GM10248 (cell line): Measurements from ENCODE around the gene LARGE1.

Experiments
- CTCF ChIA-PET: fragments of 300-600 bp; sonication (Branson Sonifier 250); formaldehyde crosslinking; extraction: SDS; loops from one replicate; lab custom pipeline; 2021; ENCODE audit warnings: antibody characterized with exemption; lab: Yijun Ruan, JAX
- POLR2A ChIA-PET: fragments of 350-650 bp; sonication (Branson Sonifier 250); formaldehyde crosslinking; extraction: SDS; loops from one replicate; lab custom pipeline; 2020; ENCODE audit warnings: antibody characterized with exemption; lab: Yijun Ruan, JAX
- DNase-seq: peaks from one replicate; pipeline ENCODE4 v3.0.0; 2012; ENCODE audit errors: extremely low spot score
- TF ChIP-seq, protein P1 (sequence below): IDR thresholded peaks from 2 replicates; pipeline ENCODE4 v1.5.1; 2012; ENCODE audit warnings: mild to moderate bottlenecking, low read depth; ENCODE audit errors: extremely low read depth, missing control alignments, control extremely low read depth

Gene LARGE1

DNA sequence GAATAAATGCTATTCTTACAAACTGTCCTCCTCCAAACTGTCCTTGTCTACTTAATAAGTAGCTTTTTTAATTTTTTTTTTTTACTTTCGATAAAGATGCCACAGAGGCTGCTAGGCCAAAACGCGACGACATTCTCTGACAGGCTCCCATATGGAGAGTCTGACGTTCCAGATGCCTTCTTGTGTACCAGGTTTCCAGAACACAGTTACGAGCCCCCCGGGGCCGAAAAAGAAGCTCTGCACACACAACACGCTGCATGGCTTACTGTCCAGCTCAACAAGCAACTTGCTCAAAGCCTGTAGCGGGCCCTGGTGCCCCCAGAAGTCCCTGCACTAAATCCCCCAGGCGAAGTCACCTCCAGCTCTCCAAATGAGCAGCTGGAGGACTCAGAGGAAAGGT, 39.3 kb downstream of the LARGE1 start:
- CTCF ChIA-PET, result interaction anchor here (0.7 to 1.6 kb wide), 2 partner anchors 28 to 362 kb away, joined by 3 read pairs; no protein-coding TSS in a partner anchor
- no peak for DNase-seq
- POLR2A ChIA-PET, result no interaction called here
- TF ChIP-seq, protein P1, sequence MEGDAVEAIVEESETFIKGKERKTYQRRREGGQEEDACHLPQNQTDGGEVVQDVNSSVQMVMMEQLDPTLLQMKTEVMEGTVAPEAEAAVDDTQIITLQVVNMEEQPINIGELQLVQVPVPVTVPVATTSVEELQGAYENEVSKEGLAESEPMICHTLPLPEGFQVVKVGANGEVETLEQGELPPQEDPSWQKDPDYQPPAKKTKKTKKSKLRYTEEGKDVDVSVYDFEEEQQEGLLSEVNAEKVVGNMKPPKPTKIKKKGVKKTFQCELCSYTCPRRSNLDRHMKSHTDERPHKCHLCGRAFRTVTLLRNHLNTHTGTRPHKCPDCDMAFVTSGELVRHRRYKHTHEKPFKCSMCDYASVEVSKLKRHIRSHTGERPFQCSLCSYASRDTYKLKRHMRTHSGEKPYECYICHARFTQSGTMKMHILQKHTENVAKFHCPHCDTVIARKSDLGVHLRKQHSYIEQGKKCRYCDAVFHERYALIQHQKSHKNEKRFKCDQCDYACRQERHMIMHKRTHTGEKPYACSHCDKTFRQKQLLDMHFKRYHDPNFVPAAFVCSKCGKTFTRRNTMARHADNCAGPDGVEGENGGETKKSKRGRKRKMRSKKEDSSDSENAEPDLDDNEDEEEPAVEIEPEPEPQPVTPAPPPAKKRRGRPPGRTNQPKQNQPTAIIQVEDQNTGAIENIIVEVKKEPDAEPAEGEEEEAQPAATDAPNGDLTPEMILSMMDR, result no peak

DNA sequence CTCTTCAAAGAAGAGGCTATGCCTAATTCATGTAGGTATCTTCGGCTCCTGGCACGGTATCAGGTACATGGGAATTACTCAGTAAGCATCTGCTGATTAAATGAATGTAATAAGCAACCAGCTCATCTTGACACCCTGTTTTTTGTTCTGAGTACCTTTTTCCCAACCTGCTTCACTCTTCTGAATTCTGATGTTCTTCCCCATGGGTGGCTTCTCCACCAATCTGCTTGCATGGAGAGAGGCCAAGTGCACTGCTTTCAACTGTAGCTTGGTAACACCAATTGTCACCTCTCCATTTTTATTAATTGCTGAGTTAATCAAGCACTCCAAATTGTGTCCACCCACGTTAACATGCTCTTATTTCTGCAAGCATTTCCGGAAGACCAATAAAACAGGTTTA, 40.5 kb downstream of the LARGE1 start:
- ChIA-PET POLR2A (no interaction called here), CTCF (interaction anchor here (0.9 to 3.6 kb wide), 3 partner anchors 9 to 361 kb away, joined by 3 to 20 read pairs (median 3); no protein-coding TSS in a partner anchor)

DNA sequence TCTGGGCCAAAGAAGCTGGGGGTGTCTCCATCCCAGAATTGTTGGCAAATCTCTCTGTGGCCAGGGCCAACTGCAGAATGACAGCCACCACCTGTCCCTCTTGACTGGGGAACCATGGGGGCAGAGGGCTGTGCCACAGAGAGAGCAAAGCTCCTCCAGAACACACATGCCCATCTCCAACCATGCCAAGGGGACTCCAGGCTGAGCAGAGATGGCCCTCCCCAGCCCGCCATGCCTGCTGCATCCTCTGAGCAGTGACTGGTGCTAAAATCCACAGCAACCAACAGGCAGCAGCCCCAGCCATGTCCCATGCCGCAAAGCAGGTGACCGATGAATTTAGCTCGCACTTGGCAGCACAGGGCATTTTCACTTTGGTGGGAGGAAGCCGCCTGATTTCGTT, 45.0 kb downstream of the LARGE1 start:
- no peak for DNase-seq
- CTCF ChIA-PET, result interaction anchor here (1.0 to 1.1 kb wide), 2 partner anchors 14 to 17 kb away, joined by 3 read pairs; no protein-coding TSS in a partner anchor
- TF ChIP-seq, protein P1, result no peak
- POLR2A ChIA-PET, result no interaction called here

More for the DNA sequence above, 40.5 kb downstream of the LARGE1 start:
- no peak for DNase-seq
- TF ChIP-seq, protein P1, result no peak

DNA sequence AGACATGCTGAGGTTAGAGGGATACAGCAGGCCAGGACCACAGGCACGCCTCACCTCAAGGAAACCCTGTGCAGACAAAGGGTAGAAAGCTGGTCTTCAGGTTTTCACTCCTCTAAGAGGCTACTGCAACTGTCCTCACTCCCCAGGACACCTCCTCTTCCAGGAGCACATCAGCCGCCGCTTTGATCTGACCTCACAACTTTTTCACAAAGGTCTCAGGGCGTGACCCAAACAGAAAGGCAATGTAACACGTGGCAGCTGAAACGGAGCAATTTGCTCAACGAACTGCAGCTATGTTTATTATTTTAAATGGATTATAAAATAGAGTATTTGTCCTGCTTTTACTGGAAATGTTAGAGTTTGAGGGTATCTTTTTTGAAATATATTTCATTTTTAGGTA, 46.1 kb downstream of the LARGE1 start:
- CTCF ChIA-PET, result interaction anchor here (0.8 kb wide), 1 partner anchor 9 kb away, joined by 3 read pairs; no protein-coding TSS in a partner anchor
- POLR2A ChIA-PET, result no interaction called here
- TF ChIP-seq, protein P1, result no peak
- DNase-seq, result no peak

DNA sequence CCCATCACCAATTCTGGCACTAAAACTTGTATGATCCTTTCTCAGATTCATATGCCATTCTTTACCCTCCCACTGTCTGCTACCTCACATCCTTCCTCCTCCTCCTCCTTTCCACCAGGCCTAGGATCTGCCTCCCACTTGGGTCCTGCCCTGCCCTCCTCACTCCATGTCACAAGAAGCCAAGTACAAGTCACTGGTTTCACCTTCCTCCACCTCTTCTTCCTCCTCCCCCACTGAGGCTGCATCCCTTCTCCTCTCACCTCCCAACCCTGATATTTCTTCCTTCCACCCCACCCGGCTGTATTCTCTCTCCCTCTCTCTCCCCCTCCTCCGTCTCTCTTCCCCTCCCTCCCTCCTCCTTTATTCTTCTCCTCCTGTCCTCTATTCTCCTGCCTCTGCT, 46.6 kb downstream of the LARGE1 start:
- DNase-seq, result no peak
- CTCF ChIA-PET, result interaction anchor here (1.3 to 1.7 kb wide), 2 partner anchors 11 to 15 kb away, joined by 4 to 6 read pairs; no protein-coding TSS in a partner anchor
- POLR2A ChIA-PET, result no interaction called here
- TF ChIP-seq, protein P1, result no peak

DNA sequence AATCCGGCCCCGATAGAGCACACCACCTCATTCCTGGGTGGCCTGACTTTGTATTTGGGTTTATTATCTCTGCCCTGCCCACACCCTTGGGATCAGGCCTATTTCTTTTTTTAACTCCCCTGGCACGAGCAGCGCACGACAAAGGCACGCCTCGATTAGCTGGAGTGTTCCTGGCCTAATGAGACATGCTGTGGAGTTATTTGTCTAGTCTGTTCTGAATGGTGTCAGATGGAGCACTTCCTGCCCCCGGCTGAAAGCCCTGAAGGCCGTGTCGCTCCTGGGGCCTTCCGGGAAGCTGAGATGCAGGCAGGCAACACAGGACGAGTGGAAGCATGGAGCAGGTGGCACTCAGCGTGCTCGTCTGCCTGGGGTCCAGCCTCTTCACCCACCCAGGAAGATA, 47.1 kb downstream of the LARGE1 start:
- POLR2A ChIA-PET, result no interaction called here
- DNase-seq, result no peak
- CTCF ChIA-PET, result interaction anchor here (1.3 to 1.7 kb wide), 2 partner anchors 12 to 15 kb away, joined by 4 to 6 read pairs; no protein-coding TSS in a partner anchor
- TF ChIP-seq, protein P1, result no peak
